Pancreas (tissue), 10 donors: Measurements from ENCODE around the gene ADAM33. TPM values are rescaled to one million over a fixed set of nuclear protein-coding genes. Genes with fewer than 3 reads are reported as not detected.

Source experiments
- ATAC-seq, 4 donors: fragments of 200-7000 bp; cut with Tn5 transposase; one replicate each; pipeline versions ENCODE4 v1.8.0 to v1.9.1; 2020; ENCODE audit warnings: mild to moderate bottlenecking in 4 of 4, moderate library complexity in 4 of 4
- DNase-seq, 6 donors: peaks; one replicate each; pipeline ENCODE4 v3.0.0-alpha.2; 2020
- FAIRE-seq: peaks from 2 replicates; lab custom pipeline; 2012; peaks lifted over from hg19 to GRCh38; lab: Jason Lieb, UNC
- H3K27ac ChIP-seq, 4 donors: fragments of 200-600 bp; sonication (generic); 1 replicate in 3 of 4; 2 replicates in 1 of 4; pipeline versions ENCODE4 v1.5.0 to v1.8.0; 2020
- H3K27me3 ChIP-seq, 4 donors: fragments of 200-600 bp; one replicate each; pipeline ENCODE4 v1.8.0; 2021
- H3K36me3 ChIP-seq, 3 donors: fragments of 200-600 bp; sonication (generic) in 1 of 3; one replicate each; pipeline versions ENCODE4 v1.5.0 to v1.8.0; 2020 to 2021
- H3K4me1 ChIP-seq, 3 donors: fragments of 200-600 bp; one replicate each; pipeline ENCODE4 v1.8.0; 2021
- H3K4me3 ChIP-seq, 4 donors: fragments of 200-600 bp; sonication (generic) in 2 of 4; one replicate each; pipeline versions ENCODE4 v1.5.0 to v1.8.0; 2020 to 2021
- H3K9me3 ChIP-seq, 4 donors: fragments of 200-600 bp; one replicate each; pipeline ENCODE4 v1.8.0; 2021
- CTCF ChIP-seq, 4 donors: fragments of 200-600 bp; sonication (generic) in 3 of 4; IDR thresholded peaks; one replicate each; pipeline versions ENCODE4 v1.5.0 to v1.8.0; 2021; ENCODE audit warnings: antibody characterized with exemption in 4 of 4
- WGBS, 2 donors: extraction: QIAGEN DNeasy Blood & Tissue Kit; methylation state at CpG; one replicate each; pipeline ENCODE4 v1.1.7; 2013; 5-methylcytosine and 5-hydroxymethylcytosine counted together
- intact Hi-C, 3 donors: fragments of 100-400 bp; cut with DNase I; formaldehyde crosslinking; loops; one replicate each; pipeline versions ENCODE4 v1.11.1 to v1.14.2; 2022
- polyA plus RNA-seq, 2 donors: library from polyadenylated mRNA; stranded (reverse); fragments of 200-250 nt; gene quantifications; one replicate each; pipeline ENCODE4 v1.2.3, GENCODE V29; 2013
- total RNA-seq, 6 donors: library from RNA; stranded (reverse); fragmentation: NEBNext Ultra II Directional in 4 of 6; extraction: Animal tissue kit (Norgen Biotek cat#: 25700) in 4 of 6; gene quantifications; one replicate each; pipeline versions ENCODE4 v1.2.1 to v1.2.4, GENCODE V29; 2021 to 2023
- donor health status: healthy with polysubstance abuse.
- donor health status: DM: no; HTN: no; CAD: no; lungs with moderate emphysema.
- donor health status: DM: no; HTN: no; CAD: no.
- donor health status: control.
- donor health status: control.
- donor health status: Bipolar disorder and iron deficiency.
- donor health status: DM: yes; HTN: yes; CAD: no.
- donor health status: DM: no; HTN: no; CAD: no.
- donor health status: DM: no; HTN: no; CAD: no.
- donor health status: DM: yes; HTN: yes; CAD: no.

Gene ADAM33
- total and polyA plus RNA-seq, 8 donors: 0.67 to 20.9 (median 3.1) TPM

- no peak for DNase-seq
- no peak for ATAC-seq
- H3K27ac ChIP-seq: no peak overlapping the region
- intact Hi-C loops: no loop called here
- no peak for FAIRE-seq
- no peaks in the 10 kb centered on the region for H3K9me3 ChIP-seq
- H3K27me3 ChIP-seq: no peaks in the 10 kb centered on the region
- no peak overlapping the region for H3K4me3 ChIP-seq
- 87 to 95% methylated on average over 4 of the region's 4 CpGs for WGBS, 2 donors
- no peak for TF ChIP-seq CTCF (IDR thresholded peaks at IDR 0.05)
- no peaks in the 10 kb centered on the region for H3K36me3 ChIP-seq
- no peaks in the 10 kb centered on the region for H3K4me1 ChIP-seq
Measured at GRCh38 chr20:3721912-3722311, 40.1 kb upstream of the ADAM33 start.

- no peak for TF ChIP-seq CTCF (IDR thresholded peaks at IDR 0.05)
- intact Hi-C loops: no loop called here
- WGBS, 2 donors: 46 to 47% methylated on average over 6 of the region's 6 CpGs
- no peak for ATAC-seq
- H3K4me3 ChIP-seq: no peak overlapping the region
- H3K27ac ChIP-seq: no peak overlapping the region
- H3K27me3 ChIP-seq: no peaks in the 10 kb centered on the region
- H3K4me1 ChIP-seq: no peaks in the 10 kb centered on the region
- DNase-seq: no peak
- no peaks in the 10 kb centered on the region for H3K36me3 ChIP-seq
- no peak for FAIRE-seq
- no peaks in the 10 kb centered on the region for H3K9me3 ChIP-seq
Measured at GRCh38 chr20:3720626-3721025, 38.8 kb upstream of the ADAM33 start.

GRCh38 chr20:3720068-3720467, 38.3 kb upstream of the ADAM33 start:
- TF ChIP-seq CTCF (IDR thresholded peaks at IDR 0.05): no peak
- no peaks in the 10 kb centered on the region for H3K4me1 ChIP-seq
- intact Hi-C loops: no loop called here
- DNase-seq (no peak), FAIRE-seq (no peak), ATAC-seq (no peak)
- H3K36me3 ChIP-seq: no peaks in the 10 kb centered on the region
- 64 to 67% methylated on average over 2 of the region's 2 CpGs for WGBS, 2 donors
- no peaks in the 10 kb centered on the region for H3K9me3 ChIP-seq
- H3K4me3 ChIP-seq: no peak overlapping the region
- H3K27ac ChIP-seq: no peak overlapping the region
- H3K27me3 ChIP-seq: no peaks in the 10 kb centered on the region

- intact Hi-C loops: no loop called here
- 71 to 84% methylated on average over 4 of the region's 4 CpGs for WGBS, 2 donors
- H3K4me3 ChIP-seq: no peak overlapping the region
- no peaks in the 10 kb centered on the region for H3K9me3 ChIP-seq
- FAIRE-seq: no peak
- no peaks in the 10 kb centered on the region for H3K36me3 ChIP-seq
- H3K27me3 ChIP-seq: no peaks in the 10 kb centered on the region
- no peak for DNase-seq
- H3K27ac ChIP-seq: no peak overlapping the region
- TF ChIP-seq CTCF (IDR thresholded peaks at IDR 0.05): no peak
- no peaks in the 10 kb centered on the region for H3K4me1 ChIP-seq
- no peak for ATAC-seq
Measured at GRCh38 chr20:3719046-3719445, 37.2 kb upstream of the ADAM33 start.

- FAIRE-seq (no peak), ATAC-seq (peak in 3 of 4 donors; percentile 57 to 75 (median 69)), DNase-seq (peak in 1 of 6 donors; percentile 57)
- Histone ChIP-seq H3K9me3 (no peaks in the 10 kb centered on the region), H3K36me3 (no peaks in the 10 kb centered on the region), H3K4me1 (no peaks in the 10 kb centered on the region), H3K27ac (no peak overlapping the region), H3K4me3 (no peak overlapping the region), H3K27me3 (no peaks in the 10 kb centered on the region)
- WGBS, 2 donors: 64 to 76% methylated on average over 4 of the region's 4 CpGs
- peak; percentile 5 to 31 (median 28) for TF ChIP-seq CTCF (IDR thresholded peaks at IDR 0.05)
- intact Hi-C loops: no loop called here
Measured at GRCh38 chr20:3716195-3716834, 34.5 kb upstream of the ADAM33 start.
